CD4-positive, alpha-beta T cell treated with Interleukin-21 for 1 hour (primary cell): ENCODE data around the gene BMPR2.
"Not testable (repeated sequence)": the region's sequence is repeated elsewhere in the genome, so short reads cannot be mapped to it uniquely, and the experiment has no call there.

Experiments used
- DNase-seq: peaks from one replicate; pipeline ENCODE4 v3.0.0-alpha.2; 2020

Gene BMPR2

DNA sequence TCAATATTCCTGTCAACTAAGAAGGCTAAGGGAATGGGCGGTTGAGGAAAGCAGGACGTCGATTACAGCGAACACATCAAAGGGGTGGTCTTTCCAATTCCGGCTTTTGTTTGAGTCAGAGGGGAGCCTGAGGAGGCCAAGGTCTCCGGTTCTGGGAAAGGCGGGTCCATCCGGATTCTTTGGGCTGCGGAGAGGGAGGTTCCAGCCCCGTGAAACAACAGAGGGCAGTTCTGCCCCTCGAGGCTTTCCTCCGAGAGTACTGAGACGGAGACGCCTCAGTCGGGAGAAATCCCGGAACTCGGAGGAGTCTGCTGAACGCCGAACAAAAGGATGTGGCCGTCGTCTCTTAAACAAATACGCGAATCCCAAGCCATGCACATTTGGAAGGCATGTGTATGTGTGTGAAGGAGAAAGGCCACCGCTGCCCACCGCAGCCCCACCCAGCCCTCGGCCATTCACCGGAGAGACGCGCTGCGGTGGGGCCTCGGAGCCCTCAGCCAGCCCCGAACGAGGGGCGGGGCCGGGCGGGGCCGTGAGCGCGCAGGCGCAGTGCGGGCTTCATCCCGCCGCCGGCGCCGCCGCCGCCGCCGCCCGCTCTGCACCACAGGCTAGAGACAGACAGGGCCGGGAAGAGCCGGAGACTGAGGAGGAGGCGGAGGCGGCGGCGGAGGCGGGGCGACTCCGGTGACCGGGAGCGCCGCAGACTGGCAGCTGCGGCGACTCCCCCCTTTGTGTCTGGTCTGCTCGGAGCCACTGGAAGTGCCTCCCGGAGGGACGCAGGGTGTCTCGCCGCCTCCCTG is at the start of gene BMPR2:
Gene BMPR2 (plus strand): TSS at position 719 of the 800 bp plus-strand sequence. CDS start 1,148 bp downstream, outside the sequence.
- DNase-seq: peak; percentile 86

DNA sequence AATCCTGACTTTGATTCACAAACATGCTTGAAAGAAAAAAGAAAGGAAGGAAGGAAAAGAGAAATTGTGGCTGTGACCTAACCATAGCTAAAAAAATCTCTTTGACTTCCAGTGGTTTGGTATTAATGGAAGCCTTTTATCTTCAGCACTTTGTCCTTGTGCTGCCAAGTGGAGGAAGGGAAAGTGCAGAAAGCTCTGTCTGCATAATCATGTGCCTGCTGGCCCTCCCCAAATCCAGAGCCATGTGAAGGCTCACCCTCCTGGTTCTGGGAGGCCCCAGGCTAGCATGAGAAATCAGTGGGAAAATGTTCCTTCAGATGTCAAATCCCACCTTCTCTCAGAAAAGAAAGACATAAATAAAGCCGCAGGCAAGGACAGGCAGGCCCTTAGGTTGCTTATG is 48.3 kb upstream of the BMPR2 start:
- no peak for DNase-seq

DNA sequence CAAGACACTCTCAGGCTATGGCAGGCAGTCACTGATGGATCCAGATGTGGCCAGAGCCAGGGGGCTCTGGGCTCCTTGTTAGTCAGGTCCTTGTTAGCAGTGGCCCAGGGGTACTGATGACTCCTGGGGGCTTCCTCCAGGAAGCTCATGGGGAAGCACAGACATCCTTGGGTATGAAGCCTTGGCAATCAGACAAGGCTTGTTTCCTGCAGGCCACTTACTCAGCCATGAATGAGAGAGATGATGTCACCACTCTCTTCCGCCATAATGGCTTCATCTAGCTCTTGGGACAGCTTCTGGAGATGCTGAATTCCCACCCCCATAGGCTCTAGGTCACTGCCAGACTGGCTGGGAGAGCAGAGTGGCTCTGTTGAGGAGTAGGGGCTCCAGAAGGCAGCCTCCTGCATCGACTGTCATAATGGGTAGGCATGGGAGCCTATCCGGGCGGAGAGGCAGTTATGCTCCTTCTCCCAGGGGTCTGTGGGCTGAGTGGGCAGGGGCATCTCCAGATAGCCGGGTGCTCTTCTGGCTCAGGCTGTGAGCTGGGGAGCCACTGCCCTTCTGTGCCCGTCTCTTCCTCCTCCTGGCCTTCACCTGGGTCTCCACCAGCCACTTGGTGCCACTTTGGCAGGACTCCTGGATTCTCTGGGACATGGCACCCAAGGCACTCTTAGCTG is 40.2 kb upstream of the BMPR2 start:
- DNase-seq: no peak

DNA sequence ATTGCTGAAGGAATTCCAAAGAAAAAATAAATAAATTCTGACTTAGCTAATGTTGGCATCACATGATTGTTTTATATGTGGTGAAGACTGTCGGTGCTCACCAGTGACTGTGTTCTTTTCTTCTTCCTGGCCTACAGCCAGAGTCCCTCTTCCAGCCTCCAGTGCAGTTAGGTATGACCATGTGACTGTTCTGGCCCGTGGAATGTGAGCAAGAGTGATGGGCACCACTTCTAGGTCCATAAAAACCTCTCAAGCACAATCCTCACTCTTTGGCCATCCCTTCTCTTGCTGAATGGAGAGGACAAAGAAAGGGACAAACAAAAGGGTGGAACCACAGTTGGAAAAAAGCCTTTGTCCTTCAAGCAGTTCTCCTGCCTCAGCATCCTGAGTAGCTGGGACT is 39.0 kb upstream of the BMPR2 start:
- no peak for DNase-seq

DNA sequence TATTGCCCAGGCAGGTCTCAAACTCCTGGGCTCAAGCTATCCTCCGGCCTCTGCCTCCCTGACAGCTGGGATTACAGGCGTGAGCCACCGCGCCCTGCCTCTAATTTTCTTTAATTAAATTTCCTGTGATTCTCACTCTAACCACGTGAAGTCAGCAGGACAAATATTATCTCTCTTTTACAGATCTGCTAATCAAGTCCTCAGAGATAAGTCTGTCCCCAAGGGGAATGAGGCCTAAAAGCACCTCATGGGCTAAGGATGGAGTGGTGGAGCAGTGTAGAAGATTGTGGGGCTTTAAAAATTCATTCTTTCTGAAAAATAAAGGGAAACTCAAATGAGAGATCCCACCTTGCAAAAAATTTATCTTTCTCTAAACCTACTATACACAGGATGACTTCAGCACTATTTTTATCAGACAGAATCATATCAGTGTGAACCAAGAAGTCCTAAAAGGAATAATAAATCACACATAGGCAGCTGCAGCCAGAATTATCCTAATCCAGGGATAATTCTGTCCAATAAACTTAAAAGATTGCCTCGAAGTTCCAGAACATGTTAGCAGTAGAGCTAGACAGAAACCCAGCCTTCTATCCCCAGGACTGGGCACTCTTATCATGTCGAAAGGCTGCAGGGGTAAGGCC is 38.3 kb upstream of the BMPR2 start:
- DNase-seq: no peak

DNA sequence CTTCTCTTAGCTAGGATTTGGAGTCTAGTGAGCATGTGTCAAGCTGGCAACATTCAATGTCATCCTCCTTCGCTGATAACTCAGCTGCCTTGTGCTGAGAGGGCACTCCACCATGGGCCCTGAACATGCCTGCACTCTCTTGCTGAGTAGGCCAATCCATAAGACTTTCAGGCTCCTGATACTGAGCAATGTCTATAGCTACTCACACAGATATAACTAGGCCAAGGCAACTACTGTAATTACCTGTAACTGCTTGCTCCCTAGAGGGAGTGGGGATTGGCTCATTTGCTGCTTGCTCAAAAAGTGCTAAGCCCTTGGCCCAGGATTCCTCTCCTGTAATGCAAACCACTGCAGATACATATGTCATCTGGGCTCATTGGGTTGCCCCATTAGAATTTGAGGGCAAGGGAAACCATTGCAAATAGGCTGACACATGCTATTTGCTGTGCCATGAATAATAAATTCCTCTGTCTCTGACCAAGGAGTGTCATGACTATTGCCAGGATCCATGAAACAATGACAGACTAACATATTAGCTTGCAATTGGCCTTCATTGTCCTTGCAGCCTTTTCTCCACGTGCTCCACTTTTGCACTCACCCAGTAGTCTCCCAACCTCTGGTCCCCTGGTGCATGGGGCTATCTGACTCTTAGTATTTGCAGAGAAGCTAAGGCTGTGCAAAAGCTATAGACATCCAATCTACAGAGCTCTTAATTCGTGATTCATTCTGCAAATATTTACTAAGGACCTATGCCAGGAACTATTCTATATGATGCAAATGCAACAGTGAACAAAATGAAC is 36.9 kb upstream of the BMPR2 start:
- no peak for DNase-seq

DNA sequence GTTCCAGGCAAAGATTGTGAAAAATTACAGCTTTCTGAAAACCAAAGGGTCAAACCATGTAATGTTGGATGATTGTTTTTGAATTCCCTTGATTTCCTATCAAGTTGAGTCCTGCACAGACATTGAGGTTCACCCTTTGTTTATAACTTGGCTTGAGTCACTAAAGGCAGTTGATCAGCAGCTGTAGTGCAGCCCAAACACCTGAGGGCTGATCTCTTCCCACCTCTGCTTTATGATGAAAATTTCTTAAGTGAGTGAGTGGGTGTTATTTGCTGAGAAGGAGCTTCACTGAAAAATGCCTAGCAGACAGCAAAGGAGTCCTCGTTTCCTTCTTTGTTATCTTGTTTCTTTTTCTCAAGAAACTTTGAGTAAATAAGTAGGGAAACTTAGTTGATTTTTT is 31.9 kb upstream of the BMPR2 start:
- DNase-seq: no peak

DNA sequence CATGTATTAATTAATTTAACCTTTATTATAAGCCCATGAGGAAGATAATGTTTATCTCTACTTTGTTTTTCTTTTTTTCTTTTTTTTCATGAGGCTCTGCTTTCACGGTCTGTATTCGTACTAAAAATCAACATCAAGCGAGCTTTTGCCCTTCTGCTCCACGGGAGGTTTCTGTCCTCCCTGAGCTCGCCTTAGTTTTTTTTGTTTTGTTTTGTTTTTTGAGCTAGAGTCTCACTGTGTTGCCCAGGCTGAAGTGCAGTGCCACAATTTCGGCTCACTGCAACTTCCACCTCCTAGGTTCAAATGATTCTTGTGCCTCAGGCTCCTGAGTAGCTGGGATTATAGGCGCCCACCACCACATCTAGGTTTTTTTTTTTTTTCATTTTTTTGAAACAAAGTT is 29.9 kb upstream of the BMPR2 start:
- no peak for DNase-seq

DNA sequence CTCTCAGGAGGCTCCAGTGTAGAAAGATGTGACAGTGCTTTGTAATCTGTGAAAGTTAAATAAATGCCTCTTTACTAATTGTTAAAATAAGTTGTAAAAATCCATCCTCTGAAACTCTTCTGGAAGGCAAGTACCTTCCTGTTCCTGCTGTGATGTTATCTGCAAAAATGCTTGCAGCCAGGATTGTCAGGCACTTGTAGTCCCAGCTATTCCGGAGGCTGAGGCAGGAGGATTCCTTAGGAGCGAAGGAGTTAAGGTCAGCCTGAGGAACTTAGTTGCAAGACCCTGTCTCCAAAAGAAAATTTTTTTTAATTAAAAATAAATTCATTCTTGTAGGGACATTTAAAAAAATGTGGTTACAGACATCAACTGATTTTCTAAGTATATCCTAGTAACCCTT is 22.7 kb upstream of the BMPR2 start:
- DNase-seq: no peak

DNA sequence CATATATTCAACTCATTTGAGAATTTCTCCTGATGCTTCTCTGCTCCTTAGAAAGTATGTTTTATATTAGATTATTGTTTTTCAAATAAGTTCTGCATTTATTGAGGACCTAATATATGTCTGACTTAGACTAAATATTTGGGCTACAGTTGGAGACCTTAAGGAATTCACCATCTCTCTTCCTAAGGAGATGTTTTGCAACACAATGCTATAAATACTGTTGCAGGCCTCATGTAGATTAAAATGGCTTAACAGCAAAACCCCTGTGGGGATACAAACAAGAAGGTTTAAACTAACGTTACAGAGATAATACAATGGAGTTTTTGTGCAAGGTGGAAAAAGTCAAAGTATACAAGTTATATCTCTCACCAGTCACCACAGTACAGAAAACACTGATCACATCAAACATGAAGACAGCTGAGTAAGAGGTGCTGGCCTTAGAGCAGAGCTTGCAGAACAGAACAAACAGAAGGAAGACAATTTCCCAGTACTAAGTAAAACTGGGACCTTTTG is 20.1 kb upstream of the BMPR2 start:
- no peak for DNase-seq

DNA sequence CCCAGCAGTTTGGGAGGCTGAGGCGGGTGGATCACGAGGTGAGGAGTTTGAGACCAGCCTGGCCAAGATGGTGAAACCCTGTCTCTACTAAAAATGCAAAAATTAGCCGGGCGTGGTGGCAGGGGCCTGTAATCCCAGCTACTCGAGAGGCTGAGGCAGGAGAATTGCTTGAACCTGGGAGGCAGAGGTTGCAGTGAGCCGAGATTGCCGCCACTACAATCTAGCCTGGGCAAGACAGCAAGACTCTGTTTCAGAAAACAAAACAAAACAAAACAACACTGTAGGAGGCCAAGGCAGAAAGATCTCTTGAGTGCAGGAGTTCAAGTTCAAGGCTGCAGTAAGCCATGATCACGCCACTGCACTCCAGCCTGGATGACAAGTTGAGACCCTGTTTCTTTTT is 17.2 kb upstream of the BMPR2 start:
- not testable (repeated sequence) for DNase-seq

DNA sequence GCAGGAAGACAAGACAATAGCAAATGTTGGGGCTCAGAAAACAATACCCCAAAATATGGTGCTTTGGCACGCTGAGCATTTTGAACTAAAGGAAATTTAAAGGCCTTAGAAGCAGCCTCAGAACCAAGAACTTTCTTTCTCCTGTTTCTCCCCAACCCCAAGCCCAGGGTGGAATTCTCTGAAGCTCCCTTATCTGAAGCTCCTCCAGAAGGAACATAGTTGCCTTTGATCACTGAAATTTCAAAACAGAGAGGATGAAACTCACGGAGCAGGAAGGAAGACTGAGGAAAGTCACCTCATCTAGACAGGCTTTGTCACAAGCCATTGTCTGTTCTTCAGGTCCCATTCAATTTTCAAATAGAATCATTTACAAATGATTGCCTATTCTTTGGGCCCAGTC is 15.5 kb upstream of the BMPR2 start:
- no peak for DNase-seq

DNA sequence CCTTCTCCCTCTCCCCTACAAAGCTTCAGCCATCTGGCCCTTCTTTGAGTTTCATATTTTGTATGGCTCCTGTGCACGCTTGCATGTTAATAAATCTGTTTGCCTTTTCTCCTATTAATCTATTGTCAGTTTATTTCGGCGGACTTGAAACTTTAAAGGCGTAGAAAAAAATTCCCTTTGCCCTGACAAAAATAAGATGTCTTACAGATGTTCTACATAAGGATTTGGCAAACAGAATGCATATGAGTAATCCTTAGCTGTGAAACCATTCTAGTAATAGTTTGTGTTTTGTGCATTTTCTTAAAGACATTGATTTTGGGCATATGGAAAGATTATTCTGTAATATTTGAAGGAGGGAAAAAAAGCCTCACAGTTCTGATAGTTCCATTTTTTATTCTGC is 15.0 kb upstream of the BMPR2 start:
- no peak for DNase-seq

DNA sequence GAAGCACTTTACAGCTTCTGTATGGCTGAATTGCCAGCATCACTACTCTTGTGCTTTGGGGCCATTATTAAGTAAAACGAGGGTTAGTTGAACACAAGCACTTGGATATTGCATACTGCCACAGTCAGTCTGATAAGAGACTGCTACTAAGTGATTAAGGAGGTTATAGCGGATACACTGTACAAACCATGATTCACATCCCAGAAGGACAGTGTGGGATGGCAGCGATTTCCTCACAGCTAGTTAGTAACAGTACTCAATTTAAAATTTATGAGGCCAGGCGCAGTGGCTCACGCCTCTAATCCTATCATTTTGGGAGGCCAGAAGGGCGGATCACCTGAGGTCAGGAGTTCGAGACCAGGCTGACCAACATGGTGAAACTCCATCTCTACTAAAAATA is 2.6 kb upstream of the BMPR2 start:
- no peak for DNase-seq

DNA sequence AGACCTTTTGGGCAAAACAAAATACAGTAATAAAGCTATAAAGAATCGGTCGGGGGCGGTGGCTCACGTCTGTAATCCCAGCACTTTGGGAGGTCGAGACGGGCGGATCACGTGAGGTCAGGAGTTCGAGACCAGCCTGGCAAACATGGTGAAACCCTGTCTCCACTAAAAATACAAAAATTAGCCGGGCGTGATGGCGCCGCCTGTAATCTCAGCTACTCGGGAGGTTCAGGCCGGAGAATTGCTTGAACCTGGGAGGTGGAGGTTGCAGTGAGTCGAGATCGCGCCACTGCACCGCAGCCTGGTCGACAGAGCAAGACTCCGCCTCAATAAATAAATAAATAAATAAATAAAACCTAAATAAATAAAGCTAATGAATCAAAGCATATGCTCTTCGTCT is 1.7 kb upstream of the BMPR2 start:
- DNase-seq: not testable (repeated sequence)

DNA sequence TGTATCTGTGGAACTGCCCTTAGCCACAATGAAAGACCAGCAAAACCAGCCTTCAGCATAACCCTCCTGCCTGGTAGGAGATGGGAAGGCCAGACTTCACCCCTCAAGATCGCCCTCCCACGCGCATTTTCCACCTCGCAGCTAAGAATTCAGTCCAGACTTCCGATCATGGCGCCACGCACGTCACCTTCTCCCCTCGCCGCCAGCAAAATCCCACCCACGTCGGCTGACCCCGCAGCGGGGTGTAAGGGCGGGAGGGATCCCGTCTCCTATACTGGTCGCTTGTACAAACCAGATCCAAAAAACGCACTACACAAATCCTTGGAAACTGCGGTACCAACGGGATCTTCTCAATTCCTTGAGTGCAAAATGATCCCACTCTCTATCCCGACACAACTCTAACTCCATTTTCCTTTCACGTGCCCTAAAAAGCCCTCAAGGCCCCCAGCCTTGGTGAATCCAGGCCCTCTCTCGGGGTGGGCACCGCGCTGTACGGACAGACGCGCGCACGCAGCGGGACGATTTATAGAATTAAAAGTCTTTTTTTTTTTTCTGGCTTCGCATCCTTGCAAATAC is 1.0 kb upstream of the BMPR2 start:
- DNase-seq: peak; percentile 22

DNA sequence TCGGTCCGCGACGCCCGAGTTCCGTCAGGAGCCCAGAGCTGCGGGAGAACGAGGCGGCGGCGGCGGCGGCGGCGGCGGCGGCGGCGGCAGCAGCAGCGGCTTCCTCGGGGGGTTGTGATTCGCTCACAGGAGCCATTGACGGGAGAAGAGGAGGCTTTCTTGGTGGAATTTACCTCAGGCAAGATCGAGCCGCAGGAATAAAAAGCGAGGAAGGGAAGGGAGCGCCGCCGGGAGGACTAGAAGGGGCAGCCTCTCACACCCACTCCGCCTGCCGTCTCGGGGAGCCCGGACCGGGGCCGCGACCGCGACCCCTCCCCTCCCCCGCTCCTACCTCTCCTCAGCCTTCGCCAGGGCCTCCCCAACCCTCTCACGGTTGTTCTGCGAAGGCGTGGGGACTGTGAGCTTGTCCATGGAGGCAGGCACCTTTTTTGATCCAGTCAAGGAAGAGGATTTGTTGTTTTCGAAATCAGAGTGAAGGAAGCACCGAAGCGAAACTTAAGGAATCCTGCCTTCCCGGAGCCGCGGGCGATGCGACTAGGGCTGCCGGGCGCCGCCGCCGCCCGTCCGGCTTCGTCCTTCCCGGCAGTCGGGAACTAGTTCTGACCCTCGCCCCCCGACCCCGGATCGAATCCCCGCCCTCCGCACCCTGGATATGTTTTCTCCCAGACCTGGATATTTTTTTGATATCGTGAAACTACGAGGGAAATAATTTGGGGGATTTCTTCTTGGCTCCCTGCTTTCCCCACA is 506 bp downstream of the BMPR2 start:
- peak; percentile 36 for DNase-seq

DNA sequence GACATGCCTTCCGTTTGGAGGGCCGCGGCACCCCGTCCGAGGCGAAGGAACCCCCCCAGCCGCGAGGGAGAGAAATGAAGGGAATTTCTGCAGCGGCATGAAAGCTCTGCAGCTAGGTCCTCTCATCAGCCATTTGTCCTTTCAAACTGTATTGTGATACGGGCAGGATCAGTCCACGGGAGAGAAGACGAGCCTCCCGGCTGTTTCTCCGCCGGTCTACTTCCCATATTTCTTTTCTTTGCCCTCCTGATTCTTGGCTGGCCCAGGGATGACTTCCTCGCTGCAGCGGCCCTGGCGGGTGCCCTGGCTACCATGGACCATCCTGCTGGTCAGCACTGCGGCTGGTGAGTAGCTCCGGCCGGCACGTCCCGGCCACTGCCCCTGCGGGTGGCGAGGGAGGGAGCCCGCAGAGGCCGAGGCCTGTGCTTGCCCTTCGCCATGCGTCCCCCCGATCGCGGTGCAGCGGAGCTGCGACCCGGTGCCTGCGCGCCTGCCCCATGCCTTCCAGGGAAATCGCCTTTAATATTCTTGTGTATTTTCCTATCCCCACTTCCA is 1.2 kb downstream of the BMPR2 start:
- peak; percentile 8 for DNase-seq

DNA sequence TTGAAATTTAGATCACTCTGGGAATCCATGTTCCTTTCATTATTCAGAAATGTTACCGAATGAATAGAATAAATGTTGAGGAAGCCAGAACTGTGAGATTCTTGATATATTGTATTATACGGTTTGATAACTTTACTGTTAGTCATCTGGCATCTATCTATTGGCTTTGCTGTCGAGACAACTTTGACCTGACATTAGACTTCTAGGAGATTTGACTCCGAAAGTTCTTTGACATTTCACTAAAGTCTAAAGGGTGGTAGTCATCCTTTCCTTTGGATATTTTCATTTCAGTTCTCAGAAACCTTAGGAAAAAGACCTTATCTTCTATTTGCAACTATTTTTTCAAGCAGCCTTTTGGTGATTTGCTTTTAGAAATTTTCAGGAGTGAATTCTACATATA is 1.9 kb downstream of the BMPR2 start:
- DNase-seq: no peak

DNA sequence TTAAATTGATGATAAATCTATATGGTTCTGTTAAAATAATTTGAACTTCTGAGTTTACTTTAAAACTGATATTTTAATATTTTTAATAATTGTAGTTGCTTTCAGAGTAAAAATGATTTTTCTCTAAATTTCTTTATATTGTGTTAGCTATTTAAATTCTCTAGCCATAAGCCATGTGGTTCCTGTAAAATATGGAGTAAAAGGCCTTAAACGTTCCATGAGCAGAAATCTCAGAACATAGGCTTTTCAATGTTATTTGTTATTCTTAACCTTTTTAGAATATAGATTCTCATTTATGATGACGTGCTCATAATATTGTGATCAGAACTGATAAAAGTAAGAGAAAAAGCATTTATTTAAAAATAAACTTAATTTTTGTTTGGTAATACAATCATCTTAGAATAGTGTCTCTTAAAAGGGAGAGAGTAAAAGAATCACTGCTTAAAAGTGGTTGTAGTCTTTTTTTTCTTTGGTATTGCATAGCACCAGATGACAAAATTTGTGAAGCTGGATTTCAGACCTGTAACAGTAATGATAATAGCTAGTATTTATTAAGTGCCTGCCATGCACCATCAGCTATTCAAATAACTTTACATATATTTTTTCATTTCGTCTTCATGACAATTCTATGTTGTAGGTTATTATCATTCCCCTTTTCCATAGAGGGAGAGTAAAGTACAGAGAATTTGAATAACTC is 2.7 kb downstream of the BMPR2 start:
- no peak for DNase-seq

DNA sequence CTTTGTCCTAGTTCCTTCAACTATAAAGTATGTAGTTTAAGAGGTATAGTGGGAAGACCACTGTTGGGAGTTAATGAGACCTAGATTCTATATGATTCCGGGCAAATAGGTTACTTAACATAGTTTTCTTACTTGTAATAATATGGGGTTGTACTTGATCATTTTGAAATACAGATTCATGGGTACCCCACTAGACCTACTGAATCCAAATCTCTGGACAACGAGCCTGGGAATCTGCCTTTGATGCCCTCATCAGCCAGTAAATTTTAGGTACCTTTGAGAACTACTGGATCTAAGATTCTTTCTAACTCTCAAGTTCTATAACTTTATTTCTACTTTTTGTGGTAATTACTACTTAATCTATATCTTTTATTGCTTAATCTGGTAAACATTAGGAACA is 6.6 kb downstream of the BMPR2 start:
- DNase-seq: no peak
